Right lobe of liver (tissue), 6 donors: ENCODE results near the gene MID1. TPM values are rescaled to one million over a fixed set of nuclear protein-coding genes. Genes with fewer than 3 reads are reported as not detected.
A peak's percentile ranks its signal among the peaks of the same experiment; 100 is the strongest.

Experiments used
- ATAC-seq, 4 donors: fragments of 200-7000 bp; cut with Tn5 transposase; one replicate each; pipeline ENCODE4 v1.9.1; 2020; ENCODE audit warnings: mild to moderate bottlenecking in 4 of 4, moderate library complexity in 4 of 4
- DNase-seq, 3 donors: peaks; one replicate each; pipeline ENCODE4 v3.0.0-alpha.2; 2020
- H3K27ac ChIP-seq, 3 donors: fragments of 200-600 bp; one replicate each; pipeline ENCODE4 v1.8.0; 2022
- H3K27me3 ChIP-seq, 2 donors: fragments of 200-600 bp; one replicate each; pipeline ENCODE4 v1.8.0; 2022
- H3K36me3 ChIP-seq, 4 donors: fragments of 200-600 bp; sonication (generic) in 1 of 4; one replicate each; pipeline versions ENCODE4 v1.5.1 to v1.8.0; 2017 to 2022; ENCODE audit warnings: control low read depth in 1 of 4
- H3K4me1 ChIP-seq, 4 donors: fragments of 200-600 bp; sonication (generic) in 1 of 4; one replicate each; pipeline versions ENCODE4 v1.5.1 to v1.8.0; 2017 to 2022; ENCODE audit warnings: control low read depth in 1 of 4
- H3K4me3 ChIP-seq, 3 donors: fragments of 200-600 bp; one replicate each; pipeline ENCODE4 v1.8.0; 2022
- H3K9me3 ChIP-seq, 4 donors: fragments of 200-600 bp; sonication (generic) in 1 of 4; one replicate each; pipeline versions ENCODE4 v1.5.1 to v1.8.0; 2017 to 2022; ENCODE audit warnings: control low read depth in 1 of 4
- CTCF ChIP-seq, 4 donors: fragments of 200-600 bp in 3 of 4; fragments of 450-650 bp in 1 of 4; IDR thresholded peaks; one replicate each; pipeline versions ENCODE4 v1.5.1 to v1.8.0; 2016 to 2022; ENCODE audit warnings: antibody characterized with exemption in 4 of 4, mild to moderate bottlenecking in 2 of 4
- POLR2A ChIP-seq: fragments of 450-650 bp; IDR thresholded peaks from one replicate; pipeline ENCODE4 v1.6.1; 2017; ENCODE audit warnings: antibody characterized with exemption, mild to moderate bottlenecking
- WGBS: methylation state at CpG from one replicate; pipeline ENCODE4 v1.1.6; 2018; ENCODE audit warnings: low coverage, low lambda C conversion rate; ENCODE audit not compliant: insufficient coverage; ENCODE audit errors: missing lambda C conversion rate; 5-methylcytosine and 5-hydroxymethylcytosine counted together
- intact Hi-C, 2 donors: fragments of 100-400 bp; cut with DNase I; formaldehyde crosslinking; loops; one replicate each; pipeline versions ENCODE4 v1.11.2 to v1.14.1; 2022
- total RNA-seq, 6 experiments: library from RNA; depleted of rRNA in 2 of 6; stranded (reverse); fragments of >200 nt in 2 of 6; fragmentation: NEBNext Ultra II Directional in 3 of 6; extraction: Animal tissue kit (Norgen Biotek cat#: 25700) in 3 of 6; gene quantifications; one replicate each; pipeline versions ENCODE4 v1.1.0 to v1.2.4, GENCODE V29; 2016 to 2023
- donor health status: DM: no; HTN: yes; CAD: no.
- donor health status: DM: no; HTN: no; CAD: no.
- donor health status: DM: no; HTN: no; CAD: no.
- donor health status: DM: no; HTN: yes; CAD: no.
- donor health status: DM: no; HTN: yes; CAD: no.

The MID1 gene
- total RNA-seq, 6 experiments from 2014 or later, result 2.2 to 10.0 (median 4.6) TPM

GRCh38 chrX:10566716-10567097 is 53.7 kb downstream of the MID1 start:
- WGBS, result 70% methylated on average over 7 of the region's 11 CpGs
- DNase-seq, result no peak
- H3K27ac ChIP-seq, result no peak overlapping the region

GRCh38 chrX:10564484-10564883 is 55.9 kb downstream of the MID1 start:
- Histone ChIP-seq H3K27ac (no peak overlapping the region), H3K27me3 (no peaks in the 10 kb centered on the region), H3K4me1 (no peaks in the 10 kb centered on the region), H3K4me3 (no peak overlapping the region), H3K36me3 (no peaks in the 10 kb centered on the region), H3K9me3 (no peaks in the 10 kb centered on the region)
- TF ChIP-seq CTCF (IDR thresholded peaks at IDR 0.05) (no peak), POLR2A (no peak)
- WGBS, result 52% methylated on average over 3 of the region's 3 CpGs
- no peak for DNase-seq
- ATAC-seq, result no peak
- intact Hi-C loops, result no loop called here

More at GRCh38 chrX:10566716-10567097, 53.7 kb downstream of the MID1 start:
- TF ChIP-seq POLR2A (no peak), CTCF (IDR thresholded peaks at IDR 0.05) (no peak)
- H3K9me3 ChIP-seq, result no peaks in the 10 kb centered on the region
- intact Hi-C loops, result no loop called here
- no peak overlapping the region for H3K4me3 ChIP-seq
- peak; percentile 53 to 88 (median 76) for ATAC-seq
- no peaks in the 10 kb centered on the region for H3K4me1 ChIP-seq
- H3K36me3 ChIP-seq, result no peaks in the 10 kb centered on the region
- no peaks in the 10 kb centered on the region for H3K27me3 ChIP-seq

- DNase-seq (no peak), ATAC-seq (no peak)
- H3K27ac ChIP-seq, result no peak overlapping the region
- no peaks in the 10 kb centered on the region for H3K27me3 ChIP-seq
- intact Hi-C loops, result no loop called here
- no peaks in the 10 kb centered on the region for H3K9me3 ChIP-seq
- no peak overlapping the region for H3K4me3 ChIP-seq
- WGBS, result 39% methylated on average over 4 of the region's 4 CpGs
- no peaks in the 10 kb centered on the region for H3K36me3 ChIP-seq
- TF ChIP-seq CTCF (IDR thresholded peaks at IDR 0.05) (no peak), POLR2A (no peak)
- no peaks in the 10 kb centered on the region for H3K4me1 ChIP-seq
Observed at GRCh38 chrX:10557166-10557565, 63.2 kb downstream of the MID1 start.

GRCh38 chrX:10556405-10556804 is 64.0 kb downstream of the MID1 start:
- TF ChIP-seq POLR2A (no peak), CTCF (IDR thresholded peaks at IDR 0.05) (no peak)

GRCh38 chrX:10555846-10556245 is 64.5 kb downstream of the MID1 start:
- intact Hi-C loops, result no loop called here
- TF ChIP-seq POLR2A (no peak), CTCF (IDR thresholded peaks at IDR 0.05) (no peak)
- Histone ChIP-seq H3K27ac (no peak overlapping the region), H3K4me3 (no peak overlapping the region), H3K36me3 (no peaks in the 10 kb centered on the region), H3K9me3 (no peaks in the 10 kb centered on the region), H3K27me3 (no peaks in the 10 kb centered on the region), H3K4me1 (no peaks in the 10 kb centered on the region)
- peak in 2 of 4 donors; percentile 39 to 55 for ATAC-seq
- WGBS, result 54% methylated on average over 2 of the region's 4 CpGs
- DNase-seq, result no peak

More at GRCh38 chrX:10556405-10556804, 64.0 kb downstream of the MID1 start:
- no peaks in the 10 kb centered on the region for H3K9me3 ChIP-seq
- WGBS, result 67% methylated on average over 5 of the region's 5 CpGs
- H3K4me1 ChIP-seq, result no peaks in the 10 kb centered on the region
- intact Hi-C loops, result no loop called here
- H3K27ac ChIP-seq, result no peak overlapping the region
- H3K4me3 ChIP-seq, result no peak overlapping the region
- ATAC-seq (no peak), DNase-seq (no peak)
- no peaks in the 10 kb centered on the region for H3K27me3 ChIP-seq
- no peaks in the 10 kb centered on the region for H3K36me3 ChIP-seq
